Measurements from ENCODE around the gene STKLD1. TPM values are rescaled to one million over a fixed set of nuclear protein-coding genes. Genes with fewer than 3 reads are reported as not detected.
"Not testable (repeated sequence)": the region's sequence is repeated elsewhere in the genome, so short reads cannot be mapped to it uniquely, and the experiment has no call there.

The STKLD1 gene
- total and polyA plus RNA-seq, 12 donors = 0.71 to 6.0 (median 2.2) TPM; not detected in 2

DNA sequence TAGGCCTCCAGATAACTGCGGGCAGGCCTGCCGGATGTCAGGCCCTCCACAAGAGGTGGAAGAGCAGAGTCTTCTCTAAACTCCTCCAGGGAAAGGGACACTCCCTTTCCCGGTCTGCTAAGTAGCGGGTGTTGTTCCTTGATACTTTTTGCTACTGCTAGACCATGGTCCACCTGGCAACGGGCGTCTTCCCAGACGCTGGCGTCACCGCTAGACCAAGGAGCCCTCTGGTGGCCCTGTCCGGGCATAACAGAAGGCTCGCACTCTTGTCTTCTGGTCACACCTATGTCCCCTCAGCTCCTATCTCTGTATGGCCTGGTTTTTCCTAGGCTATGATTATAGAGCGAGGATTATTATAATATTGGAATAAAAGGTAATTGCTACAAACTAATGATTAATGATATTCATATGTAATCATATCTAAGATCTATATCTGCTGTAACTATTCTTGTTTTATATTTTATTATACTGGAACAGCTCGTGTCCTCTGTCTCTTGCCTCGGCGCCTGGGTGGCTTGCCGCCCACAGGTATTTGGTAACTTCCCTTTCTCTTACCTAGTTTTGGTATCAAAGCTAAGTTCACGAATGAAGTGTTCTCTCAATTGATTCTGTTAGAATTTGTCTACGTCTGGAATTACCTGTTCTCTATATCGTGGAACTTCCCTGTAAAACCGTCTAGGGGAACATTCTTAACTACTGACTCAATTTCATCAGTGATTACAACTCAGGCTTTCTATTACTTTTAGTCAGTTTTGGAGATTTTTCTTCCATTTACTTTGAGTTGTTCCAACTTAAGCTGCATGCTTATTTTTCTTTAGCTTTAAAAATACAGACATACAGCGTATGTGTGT is 46.6 kb upstream of the STKLD1 start:
- Histone ChIP-seq H3K36me3 (replicated peaks in 1 of 2) (peaks cover 0 to 39% of the 10 kb centered on the region in 2 donors), H3K27ac (peak overlapping the region in 1 of 5 donors; percentile 34)
- not testable (repeated sequence) for H3K4me3 ChIP-seq; H3K27me3 ChIP-seq; H3K9me3 ChIP-seq (replicated peaks in 1 of 3); H3K4me1 ChIP-seq (replicated peaks in 1 of 2)
- intact Hi-C loops (cut with DNase I) = loop anchor here (5.0 kb wide), 3 partner anchors 92 to 147 kb away; no protein-coding TSS in a partner anchor
- DNase-seq = peak; percentile 42 to 85 (median 71)
- TF ChIP-seq, protein P1, sequence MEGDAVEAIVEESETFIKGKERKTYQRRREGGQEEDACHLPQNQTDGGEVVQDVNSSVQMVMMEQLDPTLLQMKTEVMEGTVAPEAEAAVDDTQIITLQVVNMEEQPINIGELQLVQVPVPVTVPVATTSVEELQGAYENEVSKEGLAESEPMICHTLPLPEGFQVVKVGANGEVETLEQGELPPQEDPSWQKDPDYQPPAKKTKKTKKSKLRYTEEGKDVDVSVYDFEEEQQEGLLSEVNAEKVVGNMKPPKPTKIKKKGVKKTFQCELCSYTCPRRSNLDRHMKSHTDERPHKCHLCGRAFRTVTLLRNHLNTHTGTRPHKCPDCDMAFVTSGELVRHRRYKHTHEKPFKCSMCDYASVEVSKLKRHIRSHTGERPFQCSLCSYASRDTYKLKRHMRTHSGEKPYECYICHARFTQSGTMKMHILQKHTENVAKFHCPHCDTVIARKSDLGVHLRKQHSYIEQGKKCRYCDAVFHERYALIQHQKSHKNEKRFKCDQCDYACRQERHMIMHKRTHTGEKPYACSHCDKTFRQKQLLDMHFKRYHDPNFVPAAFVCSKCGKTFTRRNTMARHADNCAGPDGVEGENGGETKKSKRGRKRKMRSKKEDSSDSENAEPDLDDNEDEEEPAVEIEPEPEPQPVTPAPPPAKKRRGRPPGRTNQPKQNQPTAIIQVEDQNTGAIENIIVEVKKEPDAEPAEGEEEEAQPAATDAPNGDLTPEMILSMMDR (IDR thresholded peaks at IDR 0.05) = peak; percentile 45 to 82 (median 74)
- 47 to 59% (median 52%) methylated on average over 17 to 21 of the region's 21 CpGs for WGBS, 4 donors

DNA sequence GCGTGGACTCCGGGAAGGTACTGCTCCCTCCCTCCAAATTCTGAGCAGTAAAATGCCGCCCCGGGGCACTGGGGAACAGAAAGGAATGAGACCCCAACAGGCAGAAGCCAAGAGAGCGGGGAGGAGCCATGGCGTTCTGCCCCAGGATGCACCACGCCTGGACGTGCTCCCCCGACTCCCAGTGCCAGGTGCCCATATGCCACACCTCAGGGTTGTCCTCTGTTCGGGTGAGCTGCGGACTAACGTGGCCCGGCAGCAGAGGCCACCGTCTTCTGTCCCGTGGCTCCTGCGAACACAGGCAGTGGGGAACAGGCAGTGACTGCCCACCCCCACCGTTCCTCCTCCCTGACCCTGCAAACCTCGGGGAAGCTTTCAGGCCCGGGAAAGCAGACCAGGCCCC is 44.9 kb upstream of the STKLD1 start:
- Histone ChIP-seq H3K9me3 (replicated peaks in 1 of 3) (no peaks in the 10 kb centered on the region), H3K27ac (no peak overlapping the region), H3K4me3 (no peak overlapping the region), H3K4me1 (replicated peaks in 1 of 2) (peaks cover 14 to 17% of the 10 kb centered on the region in 2 donors), H3K27me3 (no peaks in the 10 kb centered on the region), H3K36me3 (replicated peaks in 1 of 2) (peaks cover 0 to 39% of the 10 kb centered on the region in 2 donors)
- WGBS, 4 donors = 83 to 89% (median 86%) methylated on average over 18 to 19 of the region's 19 CpGs
- intact Hi-C loops (cut with DNase I) = loop anchor here (5.0 kb wide), 2 partner anchors 94 to 149 kb away; no protein-coding TSS in a partner anchor
- TF ChIP-seq, protein P1 (IDR thresholded peaks at IDR 0.05) = no peak
- no peak for TF ChIP-seq POLR2A (IDR thresholded peaks at IDR 0.05)
- peak in 3 of 7 donors; percentile 13 to 53 (median 21) for DNase-seq

DNA sequence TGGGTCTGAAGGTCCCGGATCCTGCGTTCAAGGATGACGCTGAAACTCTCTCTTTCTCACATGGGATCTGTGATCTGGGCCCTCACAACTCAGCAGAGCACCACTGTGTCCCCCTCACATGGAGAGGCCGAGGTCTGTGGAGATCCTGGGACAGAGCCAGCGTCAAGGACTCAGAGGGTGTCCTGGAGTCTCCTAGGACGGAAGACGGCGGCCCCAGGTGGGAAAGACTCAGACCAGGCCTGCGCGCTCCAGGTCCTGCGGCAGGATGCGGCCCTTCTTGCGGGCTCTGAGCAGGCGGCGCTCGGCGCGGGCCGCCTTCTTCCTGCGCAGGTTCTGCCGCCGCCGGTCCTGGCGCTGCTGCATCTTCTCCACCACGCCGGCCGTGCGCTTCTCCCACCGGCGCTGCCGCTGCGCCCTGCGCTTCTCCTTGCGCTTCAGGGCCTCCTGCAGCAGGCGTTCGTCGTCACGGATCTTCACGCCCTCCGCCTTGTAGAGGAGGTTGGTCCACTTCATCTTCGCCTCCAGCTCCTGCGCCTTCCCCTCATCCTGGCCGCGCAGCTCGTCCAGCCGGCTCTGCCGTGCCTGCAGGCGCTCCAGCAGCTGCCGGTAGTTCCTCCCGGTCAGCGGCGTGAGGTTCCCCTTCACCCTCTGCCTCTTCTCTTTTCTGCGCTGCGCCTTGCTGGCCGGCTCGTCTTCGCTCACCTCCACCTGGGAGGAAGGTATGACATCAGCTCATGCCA is 44.4 kb upstream of the STKLD1 start:
- Histone ChIP-seq H3K9me3 (replicated peaks in 1 of 3) (no peaks in the 10 kb centered on the region), H3K27me3 (no peaks in the 10 kb centered on the region), H3K4me1 (replicated peaks in 1 of 2) (peaks cover 20 to 23% of the 10 kb centered on the region in 2 donors), H3K27ac (no peak overlapping the region), H3K36me3 (replicated peaks in 1 of 2) (peaks cover 0 to 39% of the 10 kb centered on the region in 2 donors), H3K4me3 (no peak overlapping the region)
- intact Hi-C loops (cut with DNase I) = loop anchor here (5.0 kb wide), 2 partner anchors 95 to 150 kb away; no protein-coding TSS in a partner anchor
- WGBS, 4 donors = 92 to 97% (median 94%) methylated on average over 44 to 57 of the region's 57 CpGs
- TF ChIP-seq POLR2A (IDR thresholded peaks at IDR 0.05) = no peak
- TF ChIP-seq, protein P1 (IDR thresholded peaks at IDR 0.05) = no peak
- peak in 4 of 7 donors; percentile 12 to 49 (median 20) for DNase-seq

DNA sequence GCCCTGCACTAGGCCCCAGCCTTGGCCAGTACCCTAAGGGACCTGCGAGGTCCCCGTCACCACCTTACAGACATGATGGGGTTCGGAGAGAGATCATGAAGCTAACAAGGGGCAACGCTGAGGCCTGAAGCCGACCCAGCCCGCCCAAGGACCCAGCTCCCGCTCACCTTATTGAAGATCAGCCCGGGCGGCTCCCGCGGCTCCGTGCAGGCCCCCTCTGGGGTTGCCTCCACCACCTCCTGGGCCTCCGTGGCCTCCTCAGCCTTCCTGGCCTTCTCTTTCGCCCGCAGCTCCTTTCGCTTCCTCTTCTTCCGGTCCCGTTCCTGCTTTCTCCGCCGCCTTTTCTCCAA is 43.8 kb upstream of the STKLD1 start:
- H3K9me3 ChIP-seq (replicated peaks in 1 of 3) = no peaks in the 10 kb centered on the region
- no peak for TF ChIP-seq POLR2A (IDR thresholded peaks at IDR 0.05)
- TF ChIP-seq, protein P1 (IDR thresholded peaks at IDR 0.05) = no peak
- H3K36me3 ChIP-seq (replicated peaks in 1 of 2) = peaks cover 0 to 39% of the 10 kb centered on the region in 2 donors
- H3K27me3 ChIP-seq = no peaks in the 10 kb centered on the region
- no peak overlapping the region for H3K4me3 ChIP-seq
- H3K4me1 ChIP-seq (replicated peaks in 1 of 2) = peaks cover 23% of the 10 kb centered on the region in 2 donors
- no peak overlapping the region for H3K27ac ChIP-seq
- peak in 2 of 7 donors; percentile 12 to 17 for DNase-seq
- intact Hi-C loops (cut with DNase I) = loop anchor here (5.0 kb wide), 2 partner anchors 95 to 150 kb away; no protein-coding TSS in a partner anchor
- WGBS, 4 donors = 83 to 91% (median 86%) methylated on average over 16 to 20 of the region's 20 CpGs
